CD4-positive, alpha-beta T cell treated with Interleukin-2 at 100 ng/mL for 4 hours (primary cell): ENCODE measurements around the gene BMP7.
"Not testable (repeated sequence)": the region's sequence is repeated elsewhere in the genome, so short reads cannot be mapped to it uniquely, and the experiment has no call there.

ENCODE experiments used
- DNase-seq: peaks from one replicate; pipeline ENCODE4 v3.0.0-alpha.2; 2020; ENCODE audit warnings: low spot score

Gene BMP7

GRCh38 chr20:57210911-57211280 is 55.5 kb downstream of the BMP7 start:
- no peak for DNase-seq

GRCh38 chr20:57210054-57210910 is 56.2 kb downstream of the BMP7 start:
- DNase-seq, result no peak

- no peak for DNase-seq
Observed at GRCh38 chr20:57209413-57209812, 57.0 kb downstream of the BMP7 start.

GRCh38 chr20:57208198-57208597 is 58.2 kb downstream of the BMP7 start:
- no peak for DNase-seq

GRCh38 chr20:57207251-57207650 is 59.2 kb downstream of the BMP7 start:
- no peak for DNase-seq

- DNase-seq, result no peak
Observed at GRCh38 chr20:57205606-57206219, 60.7 kb downstream of the BMP7 start.

- DNase-seq, result no peak
Observed at GRCh38 chr20:57203986-57204385, 62.5 kb downstream of the BMP7 start.

GRCh38 chr20:57203204-57203603 is 63.2 kb downstream of the BMP7 start:
- DNase-seq, result no peak

- DNase-seq, result no peak
Observed at GRCh38 chr20:57202309-57202708, 64.1 kb downstream of the BMP7 start.

- DNase-seq, result no peak
Observed at GRCh38 chr20:57200882-57201695, 65.4 kb downstream of the BMP7 start.

- no peak for DNase-seq
Observed at GRCh38 chr20:57199656-57200405, 66.6 kb downstream of the BMP7 start.

GRCh38 chr20:57198132-57199072 is 68.0 kb downstream of the BMP7 start:
- DNase-seq, result no peak

- no peak for DNase-seq
Observed at GRCh38 chr20:57197352-57198131, 68.9 kb downstream of the BMP7 start.

GRCh38 chr20:57195469-57196100 is 70.9 kb downstream of the BMP7 start:
- DNase-seq, result no peak

- DNase-seq, result no peak
Observed at GRCh38 chr20:57195023-57195422, 71.4 kb downstream of the BMP7 start.

- no peak for DNase-seq
Observed at GRCh38 chr20:57194154-57194553, 72.3 kb downstream of the BMP7 start.

GRCh38 chr20:57193094-57193493 is 73.3 kb downstream of the BMP7 start:
- DNase-seq, result no peak

- no peak for DNase-seq
Observed at GRCh38 chr20:57192311-57192710, 74.1 kb downstream of the BMP7 start.

- not testable (repeated sequence) for DNase-seq
Observed at GRCh38 chr20:57191265-57191638, 75.2 kb downstream of the BMP7 start.
